ENCODE results near the gene METAP1D.

DNA sequence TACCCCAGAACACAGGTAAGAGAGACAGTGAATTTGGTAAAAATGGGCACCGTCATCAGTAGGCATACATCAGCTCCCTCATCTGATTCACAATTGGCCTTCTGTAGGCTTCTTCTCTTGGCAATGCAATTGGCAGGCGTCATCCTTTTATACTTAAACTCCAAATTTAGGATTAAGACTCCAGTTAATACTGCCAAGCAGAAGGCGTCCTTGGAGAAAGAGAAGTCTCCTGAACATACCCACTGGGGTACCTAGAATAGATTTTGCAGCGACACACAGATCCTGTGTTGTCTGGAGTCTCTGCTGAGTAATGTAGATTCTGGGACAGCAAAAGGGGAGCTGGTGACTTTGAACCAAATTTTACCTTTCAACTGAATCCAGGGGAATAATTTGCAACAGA lies 592 bp upstream of the METAP1D start:
- TF ChIP-seq POLR2A (IDR thresholded peaks at IDR 0.05; ENCODE audit: low read length), result no peak
- TF ChIP-seq GATA1 (IDR thresholded peaks at IDR 0.05; ENCODE audit: low read depth, low read length), result no peak
